ENCODE data around the gene TBCCD1.
A peak's percentile ranks its signal among the peaks of the same experiment; 100 is the strongest.
"Not testable (repeated sequence)": the region's sequence is repeated elsewhere in the genome, so short reads cannot be mapped to it uniquely, and the experiment has no call there.

Gene TBCCD1

GRCh38 chr3:186588632-186589031 lies 21.5 kb upstream of the TBCCD1 start:
- ATAC-seq (ENCODE audit: low read depth) = peak; percentile 88
- H3K4me1 ChIP-seq (ENCODE audit: insufficient read depth, poor library complexity, severe bottlenecking) = peaks cover 22% of the 10 kb centered on the region
- no peak for TF ChIP-seq CTCF (IDR thresholded peaks at IDR 0.05; ENCODE audit: poor library complexity, severe bottlenecking)
- no peaks in the 10 kb centered on the region for H3K9me3 ChIP-seq (ENCODE audit: severe bottlenecking)
- peaks cover 27% of the 10 kb centered on the region for H3K36me3 ChIP-seq (ENCODE audit: low read depth)
- no peaks in the 10 kb centered on the region for H3K27me3 ChIP-seq (ENCODE audit: insufficient read depth, poor library complexity, severe bottlenecking)
- DNase-seq (ENCODE audit: low spot score) = no peak
- H3K4me3 ChIP-seq (ENCODE audit: severe bottlenecking) = no peak overlapping the region
- H3K27ac ChIP-seq (ENCODE audit: poor library complexity, severe bottlenecking) = peak overlapping the region; percentile 92

- no peak for ATAC-seq (ENCODE audit: low read depth)
- Histone ChIP-seq H3K9me3 (ENCODE audit: severe bottlenecking) (no peaks in the 10 kb centered on the region), H3K27ac (ENCODE audit: poor library complexity, severe bottlenecking) (peak overlapping the region; percentile 92), H3K4me3 (ENCODE audit: severe bottlenecking) (no peak overlapping the region), H3K36me3 (ENCODE audit: low read depth) (peaks cover 42% of the 10 kb centered on the region), H3K4me1 (ENCODE audit: insufficient read depth, poor library complexity, severe bottlenecking) (peaks cover 22% of the 10 kb centered on the region), H3K27me3 (ENCODE audit: insufficient read depth, poor library complexity, severe bottlenecking) (no peaks in the 10 kb centered on the region)
- TF ChIP-seq CTCF (IDR thresholded peaks at IDR 0.05; ENCODE audit: poor library complexity, severe bottlenecking) = no peak
- no peak for DNase-seq (ENCODE audit: low spot score)
These were observed 20.0 kb upstream of the TBCCD1 start for GRCh38 chr3:186587183-186587582.

- H3K36me3 ChIP-seq (ENCODE audit: low read depth) = peaks cover 51% of the 10 kb centered on the region
These were observed 19.1 kb upstream of the TBCCD1 start for GRCh38 chr3:186586245-186586644.

GRCh38 chr3:186583831-186584230 lies 16.7 kb upstream of the TBCCD1 start:
- Histone ChIP-seq H3K27ac (ENCODE audit: poor library complexity, severe bottlenecking) (no peak overlapping the region), H3K4me1 (ENCODE audit: insufficient read depth, poor library complexity, severe bottlenecking) (peaks cover 8% of the 10 kb centered on the region), H3K27me3 (ENCODE audit: insufficient read depth, poor library complexity, severe bottlenecking) (no peaks in the 10 kb centered on the region), H3K36me3 (ENCODE audit: low read depth) (peaks cover 75% of the 10 kb centered on the region), H3K9me3 (ENCODE audit: severe bottlenecking) (no peaks in the 10 kb centered on the region), H3K4me3 (ENCODE audit: severe bottlenecking) (no peak overlapping the region)
- ATAC-seq (ENCODE audit: low read depth) (no peak), DNase-seq (ENCODE audit: low spot score) (no peak)
- TF ChIP-seq CTCF (IDR thresholded peaks at IDR 0.05; ENCODE audit: poor library complexity, severe bottlenecking) = no peak

More at GRCh38 chr3:186586245-186586644, 19.1 kb upstream of the TBCCD1 start:
- H3K4me1 ChIP-seq (ENCODE audit: insufficient read depth, poor library complexity, severe bottlenecking) = peaks cover 22% of the 10 kb centered on the region
- H3K9me3 ChIP-seq (ENCODE audit: severe bottlenecking); H3K27me3 ChIP-seq (ENCODE audit: insufficient read depth, poor library complexity, severe bottlenecking); ATAC-seq (ENCODE audit: low read depth); H3K27ac ChIP-seq (ENCODE audit: poor library complexity, severe bottlenecking); H3K4me3 ChIP-seq (ENCODE audit: severe bottlenecking); DNase-seq (ENCODE audit: low spot score): not testable (repeated sequence)

- Histone ChIP-seq H3K4me3 (ENCODE audit: severe bottlenecking) (no peak overlapping the region), H3K36me3 (ENCODE audit: low read depth) (peaks cover 88% of the 10 kb centered on the region), H3K4me1 (ENCODE audit: insufficient read depth, poor library complexity, severe bottlenecking) (no peaks in the 10 kb centered on the region), H3K27ac (ENCODE audit: poor library complexity, severe bottlenecking) (no peak overlapping the region), H3K9me3 (ENCODE audit: severe bottlenecking) (no peaks in the 10 kb centered on the region), H3K27me3 (ENCODE audit: insufficient read depth, poor library complexity, severe bottlenecking) (no peaks in the 10 kb centered on the region)
- DNase-seq (ENCODE audit: low spot score) (no peak), ATAC-seq (ENCODE audit: low read depth) (no peak)
- no peak for TF ChIP-seq CTCF (IDR thresholded peaks at IDR 0.05; ENCODE audit: poor library complexity, severe bottlenecking)
These were observed 15.4 kb upstream of the TBCCD1 start for GRCh38 chr3:186582541-186582940.

All from RWPE2 (cell line).